HG03432 (cell line): ENCODE results near the gene TMEM131L.

Source experiments
- ATAC-seq: cut with Tn5 transposase; IDR thresholded peaks from one replicate; pipeline ENCODE4 v1.9.1; 2021; ENCODE audit warnings: mild to moderate bottlenecking, moderate library complexity; ENCODE audit not compliant: unreplicated experiment

TMEM131L gene

DNA sequence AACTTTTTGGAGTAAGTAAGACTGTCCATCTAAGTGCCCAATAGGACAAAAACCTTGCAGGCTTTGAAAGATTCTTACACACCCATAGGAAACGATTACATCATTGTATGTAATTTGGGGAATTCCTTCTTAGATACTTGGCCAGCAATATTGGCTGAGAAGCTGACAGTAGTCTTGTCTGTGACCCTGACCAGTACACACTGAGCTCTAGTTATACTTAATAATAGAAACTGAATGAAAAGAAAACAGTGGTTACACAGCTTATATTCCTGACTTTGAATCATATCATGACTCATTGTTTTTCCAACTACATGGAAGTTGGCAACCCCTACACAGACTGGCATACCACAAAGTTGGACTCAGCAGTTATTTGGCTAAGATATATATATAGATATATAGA is 210.8 kb downstream of the TMEM131L start:
- ATAC-seq: no peak

GRCh38 chr4:153679486-153679885 is 213.3 kb downstream of the TMEM131L start:
- ATAC-seq: no peak

GRCh38 chr4:153683763-153684181 is 217.6 kb downstream of the TMEM131L start:
- no peak for ATAC-seq

- peak; percentile 85 for ATAC-seq
Observed at GRCh38 chr4:153684182-153684970, 218.2 kb downstream of the TMEM131L start, which contains the start of gene TLR2. TSS of gene TLR2 (plus strand) at chr4:153684280. CDS start at chr4:153702908, 18,628 bp downstream.

GRCh38 chr4:153684971-153685371 is 218.8 kb downstream of the TMEM131L start:
- peak; percentile 17 for ATAC-seq
